Testis (tissue), 3 donors: ENCODE measurements around the gene NIT1. TPM values are rescaled to one million over a fixed set of nuclear protein-coding genes. Genes with fewer than 3 reads are reported as not detected.
A peak's percentile ranks its signal among the peaks of the same experiment; 100 is the strongest.

ENCODE experiments used
- DNase-seq: peaks from one replicate; pipeline ENCODE4 v3.0.0-alpha.2; 2019
- H3K27ac ChIP-seq, 2 donors: fragments of 200-600 bp; sonication (generic); one replicate each; pipeline ENCODE4 v1.5.1; 2019
- H3K27me3 ChIP-seq: fragments of 200-600 bp; sonication (generic); one replicate; pipeline ENCODE4 v1.5.1; 2019
- H3K36me3 ChIP-seq: fragments of 200-600 bp; sonication (generic); one replicate; pipeline ENCODE4 v1.5.1; 2017; ENCODE audit warnings: low read depth; ENCODE audit errors: missing control alignments
- H3K4me1 ChIP-seq: fragments of 200-600 bp; sonication (generic); one replicate; pipeline ENCODE4 v1.5.1; 2019
- H3K4me3 ChIP-seq, 2 donors: fragments of 200-600 bp; sonication (generic); one replicate each; pipeline ENCODE4 v1.5.1; 2017 to 2019
- H3K9me3 ChIP-seq: fragments of 200-600 bp; sonication (generic); one replicate; pipeline ENCODE4 v1.5.1; 2017
- CTCF ChIP-seq, 3 experiments: fragments of 450-650 bp in 2 of 3; fragments of 200-600 bp in 1 of 3; sonication (generic) in 1 of 3; IDR thresholded peaks; one replicate each; pipeline ENCODE4 v1.5.1; 2016 to 2019; ENCODE audit warnings: antibody characterized with exemption in 3 of 3, mild to moderate bottlenecking in 2 of 3, moderate library complexity in 1 of 3
- POLR2A ChIP-seq: fragments of 450-650 bp; IDR thresholded peaks from one replicate; pipeline ENCODE4 v1.6.1; 2017; ENCODE audit warnings: antibody characterized with exemption, mild to moderate bottlenecking, moderate library complexity
- WGBS, 2 donors: methylation state at CpG; one replicate each; pipeline ENCODE4 v1.1.5; 2018; 5-methylcytosine and 5-hydroxymethylcytosine counted together
- intact Hi-C: fragments of 100-400 bp; cut with DNase I; formaldehyde crosslinking; loops from one replicate; pipeline ENCODE4 v1.15.1; 2023; ENCODE audit warnings: low total_unique reads
- polyA plus RNA-seq: library from polyadenylated mRNA; stranded (reverse); fragments of 350-450 nt; fragmentation: Illumina TruSeq; extraction: RNeasy Lipid Tissue Mini Kit (QIAGEN cat#74804); gene quantifications from one replicate; pipeline ENCODE4 v1.2.3, GENCODE V29; 2014; ENCODE audit warnings: low read depth, low replicate concordance; ENCODE audit not compliant: insufficient read depth
- total RNA-seq, 2 donors: library from RNA; depleted of rRNA; stranded (reverse); fragments of >200 nt; gene quantifications; one replicate each; pipeline ENCODE4 v1.2.3, GENCODE V29; 2016

The NIT1 gene
- total and polyA plus RNA-seq, 3 donors from 2014 or later: 44.8 to 51.1 (median 51.1) TPM

GRCh38 chr1:161095230-161095629 lies 22.7 kb upstream of the NIT1 start:
- 94 to 96% methylated on average over 6 of the region's 6 CpGs for WGBS, 2 donors
- peaks cover 5% of the 10 kb centered on the region for H3K4me1 ChIP-seq
- TF ChIP-seq CTCF (IDR thresholded peaks at IDR 0.05): no peak
- no peak for TF ChIP-seq POLR2A
- H3K9me3 ChIP-seq: no peaks in the 10 kb centered on the region
- intact Hi-C loops: loop anchor here (10.0 kb wide), 1 partner anchor 100 kb away; no protein-coding TSS in a partner anchor
- no peak overlapping the region for H3K4me3 ChIP-seq
- no peak overlapping the region for H3K27ac ChIP-seq
- no peak for DNase-seq
- H3K27me3 ChIP-seq: no peaks in the 10 kb centered on the region
- H3K36me3 ChIP-seq: no peaks in the 10 kb centered on the region

- TF ChIP-seq POLR2A (no peak), CTCF (IDR thresholded peaks at IDR 0.05) (no peak)
- Histone ChIP-seq H3K9me3 (no peaks in the 10 kb centered on the region), H3K4me3 (no peak overlapping the region), H3K27me3 (no peaks in the 10 kb centered on the region), H3K27ac (no peak overlapping the region), H3K36me3 (no peaks in the 10 kb centered on the region), H3K4me1 (peaks cover 5% of the 10 kb centered on the region)
- intact Hi-C loops: loop anchor here (10.0 kb wide), 1 partner anchor 101 kb away; no protein-coding TSS in a partner anchor
- no peak for DNase-seq
- 91 to 93% methylated on average over 2 of the region's 2 CpGs for WGBS, 2 donors
These were observed 21.9 kb upstream of the NIT1 start for GRCh38 chr1:161096015-161096414.

GRCh38 chr1:161096530-161096929 lies 21.4 kb upstream of the NIT1 start:
- no peak for DNase-seq
- peaks cover 5% of the 10 kb centered on the region for H3K4me1 ChIP-seq
- H3K4me3 ChIP-seq: no peak overlapping the region
- no peaks in the 10 kb centered on the region for H3K36me3 ChIP-seq
- no peaks in the 10 kb centered on the region for H3K9me3 ChIP-seq
- no peak overlapping the region for H3K27ac ChIP-seq
- H3K27me3 ChIP-seq: no peaks in the 10 kb centered on the region
- TF ChIP-seq POLR2A (no peak), CTCF (IDR thresholded peaks at IDR 0.05) (no peak)
- WGBS, 2 donors: 54 to 65% methylated on average over 1 of the region's 1 CpG
- intact Hi-C loops: loop anchor here (10.0 kb wide), 1 partner anchor 102 kb away; no protein-coding TSS in a partner anchor

GRCh38 chr1:161098210-161099068 lies 19.5 kb upstream of the NIT1 start, which contains the start of gene KLHDC9:
KLHDC9 (plus strand) TSS chr1:161098361; CDS start chr1:161098536, 175 bp downstream.
- Histone ChIP-seq H3K27me3 (no peaks in the 10 kb centered on the region), H3K27ac (peak within 1 kb of the TSS; percentile 22 to 66), H3K36me3 (no peaks in the 10 kb centered on the region), H3K9me3 (no peaks in the 10 kb centered on the region), H3K4me3 (peak within 1 kb of the TSS; percentile 64 to 75), H3K4me1 (peaks cover 5% of the 10 kb centered on the region)
- intact Hi-C loops: loop anchor here (10.0 kb wide), 1 partner anchor 104 kb away; no protein-coding TSS in a partner anchor
- peak; percentile 86 for DNase-seq
- no peak for TF ChIP-seq POLR2A
- TF ChIP-seq CTCF (IDR thresholded peaks at IDR 0.05): peak in 1 of 3 experiments; percentile 19
- WGBS, 2 donors: 9 to 17% methylated on average over 14 to 50 of the region's 71 CpGs
